ENCODE data around the gene MINPP1. TPM values are rescaled to one million over a fixed set of nuclear protein-coding genes. Genes with fewer than 3 reads are reported as not detected.

Gene MINPP1
- polyA plus RNA-seq, 1 experiment: 7.7 TPM

DNA sequence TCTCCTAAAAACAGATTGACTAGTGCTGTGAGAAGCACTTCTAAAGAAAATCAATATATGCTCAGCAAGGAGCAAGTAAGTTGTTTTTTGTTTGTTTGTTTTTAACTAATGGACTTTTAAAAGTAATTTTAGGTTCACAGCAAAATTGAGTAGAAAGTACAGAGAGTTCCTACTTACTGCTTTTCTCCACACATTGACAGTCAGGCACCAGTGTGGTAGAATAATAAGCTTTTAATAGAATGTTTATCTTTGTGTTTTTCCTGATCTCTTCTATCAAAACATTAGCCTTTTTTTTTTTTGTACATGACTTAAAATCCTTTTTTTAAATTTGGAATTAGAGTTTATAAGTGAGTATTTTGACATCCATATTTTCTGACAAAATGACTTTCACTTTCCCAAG is 28.0 kb downstream of the MINPP1 start:
- Histone ChIP-seq H3K36me3 (ENCODE audit: control insufficient read depth, insufficient read depth, low read length) (no peaks in the 10 kb centered on the region), H3K27me3 (ENCODE audit: control insufficient read depth, insufficient read depth, low read length) (no peaks in the 10 kb centered on the region), H3K4me3 (ENCODE audit: low read depth, low read length) (no peak overlapping the region)
- POLR2A ChIA-PET: no interaction called here
- TF ChIP-seq, protein P1, sequence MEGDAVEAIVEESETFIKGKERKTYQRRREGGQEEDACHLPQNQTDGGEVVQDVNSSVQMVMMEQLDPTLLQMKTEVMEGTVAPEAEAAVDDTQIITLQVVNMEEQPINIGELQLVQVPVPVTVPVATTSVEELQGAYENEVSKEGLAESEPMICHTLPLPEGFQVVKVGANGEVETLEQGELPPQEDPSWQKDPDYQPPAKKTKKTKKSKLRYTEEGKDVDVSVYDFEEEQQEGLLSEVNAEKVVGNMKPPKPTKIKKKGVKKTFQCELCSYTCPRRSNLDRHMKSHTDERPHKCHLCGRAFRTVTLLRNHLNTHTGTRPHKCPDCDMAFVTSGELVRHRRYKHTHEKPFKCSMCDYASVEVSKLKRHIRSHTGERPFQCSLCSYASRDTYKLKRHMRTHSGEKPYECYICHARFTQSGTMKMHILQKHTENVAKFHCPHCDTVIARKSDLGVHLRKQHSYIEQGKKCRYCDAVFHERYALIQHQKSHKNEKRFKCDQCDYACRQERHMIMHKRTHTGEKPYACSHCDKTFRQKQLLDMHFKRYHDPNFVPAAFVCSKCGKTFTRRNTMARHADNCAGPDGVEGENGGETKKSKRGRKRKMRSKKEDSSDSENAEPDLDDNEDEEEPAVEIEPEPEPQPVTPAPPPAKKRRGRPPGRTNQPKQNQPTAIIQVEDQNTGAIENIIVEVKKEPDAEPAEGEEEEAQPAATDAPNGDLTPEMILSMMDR (IDR thresholded peaks at IDR 0.05; ENCODE audit: insufficient read depth, low read depth, low read length): no peak
- CTCF ChIA-PET: interaction anchor here (0.6 to 1.7 kb wide), 12 partner anchors 12 to 241 kb away, joined by 3 to 8 read pairs (median 3); partner anchors contain the start of gene MINPP1
- DNase-seq (ENCODE audit: low read depth): no peak

DNA sequence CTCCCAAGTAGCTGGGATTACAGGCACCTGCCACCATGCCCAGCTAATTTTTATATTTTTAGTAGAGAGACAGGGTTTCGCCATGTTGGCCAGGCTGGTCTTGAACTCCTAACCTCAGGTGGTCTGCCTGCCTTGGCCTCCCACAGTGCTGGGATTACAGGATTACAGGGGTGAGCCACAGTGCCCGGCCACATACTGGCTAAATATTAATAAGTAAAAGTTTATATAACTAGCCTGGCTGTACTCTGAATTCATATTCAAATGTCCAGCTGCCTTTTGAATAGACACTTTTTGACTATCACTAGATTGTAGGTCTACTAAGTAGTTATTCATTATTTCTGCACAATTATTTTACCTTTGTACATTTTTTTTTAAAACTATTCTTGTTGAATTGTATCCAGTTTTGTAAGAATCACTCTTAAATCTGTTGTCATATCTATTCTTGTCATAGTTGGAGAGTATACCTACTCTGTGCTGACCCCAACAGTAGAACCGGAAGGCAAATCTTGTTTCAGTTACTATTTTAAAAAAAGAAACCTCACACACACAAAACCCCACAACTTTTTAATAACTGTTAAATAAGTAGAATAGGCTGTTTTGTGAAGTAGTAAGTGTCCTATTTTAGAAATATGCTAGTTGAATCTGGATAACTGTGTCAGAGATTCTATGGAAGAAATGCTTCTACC is 29.6 kb downstream of the MINPP1 start:
- CTCF ChIA-PET: interaction anchor here (0.6 to 1.7 kb wide), 7 partner anchors 10 to 706 kb away, joined by 3 to 9 read pairs (median 6); no protein-coding TSS in a partner anchor
- Histone ChIP-seq H3K36me3 (ENCODE audit: control insufficient read depth, insufficient read depth, low read length) (no peaks in the 10 kb centered on the region), H3K27me3 (ENCODE audit: control insufficient read depth, insufficient read depth, low read length) (no peaks in the 10 kb centered on the region), H3K4me3 (ENCODE audit: low read depth, low read length) (no peak overlapping the region)
- DNase-seq (ENCODE audit: low read depth): no peak
- TF ChIP-seq, protein P1 (IDR thresholded peaks at IDR 0.05; ENCODE audit: insufficient read depth, low read depth, low read length): no peak
- POLR2A ChIA-PET: no interaction called here

DNA sequence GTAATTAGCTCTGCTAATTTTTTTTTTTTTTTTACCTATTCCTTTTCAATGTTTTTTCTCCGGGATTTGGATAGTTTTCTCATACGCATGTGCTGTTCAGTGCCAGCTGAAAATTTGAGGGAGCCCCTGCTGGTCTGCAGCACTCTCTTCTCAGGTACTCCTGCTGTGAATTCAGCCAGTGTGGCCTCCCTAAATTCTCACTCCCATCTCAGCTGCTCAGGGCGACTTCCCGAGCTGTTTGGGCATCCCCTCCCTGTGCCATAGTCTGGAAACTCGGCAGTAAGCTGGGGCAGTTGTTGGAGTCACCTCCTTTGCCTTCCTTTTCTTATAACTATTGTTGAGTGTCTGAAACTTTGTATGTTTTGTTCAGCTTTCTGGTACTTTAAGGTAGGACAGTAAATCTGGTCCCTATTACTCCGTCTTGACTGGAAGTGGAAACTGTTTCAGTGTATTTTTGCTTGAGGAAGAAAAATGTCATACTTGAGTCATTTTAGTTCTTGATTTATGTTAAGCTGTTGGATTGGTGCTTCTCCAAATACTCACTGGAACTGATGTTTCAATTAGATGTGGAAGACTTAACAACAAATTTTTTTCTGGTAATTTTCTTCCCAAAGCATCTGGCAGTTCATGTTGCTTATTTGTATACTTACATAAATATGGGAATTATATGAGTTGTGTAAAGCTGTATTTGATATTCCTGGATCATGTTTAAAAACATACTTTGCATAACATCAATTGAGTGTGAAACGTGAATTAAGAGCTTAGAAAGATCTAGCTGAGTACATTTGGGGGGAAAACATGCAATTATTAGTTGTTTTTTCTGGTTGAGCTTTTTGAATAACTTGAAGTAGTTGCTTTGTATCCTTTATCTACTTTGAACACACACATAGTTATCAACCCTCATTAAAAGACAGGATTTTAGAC is 33.7 kb downstream of the MINPP1 start:
- ChIA-PET CTCF (interaction anchor here (0.6 to 1.2 kb wide), 9 partner anchors 8 to 826 kb away, joined by 3 to 4 read pairs (median 3); no protein-coding TSS in a partner anchor), POLR2A (no interaction called here)
- Histone ChIP-seq H3K27me3 (ENCODE audit: control insufficient read depth, insufficient read depth, low read length) (no peaks in the 10 kb centered on the region), H3K4me3 (ENCODE audit: low read depth, low read length) (no peak overlapping the region), H3K36me3 (ENCODE audit: control insufficient read depth, insufficient read depth, low read length) (no peaks in the 10 kb centered on the region)
- TF ChIP-seq, protein P1 (IDR thresholded peaks at IDR 0.05; ENCODE audit: insufficient read depth, low read depth, low read length): no peak
- no peak for DNase-seq (ENCODE audit: low read depth)

GRCh38 chr10:87541114-87541513 is 36.4 kb downstream of the MINPP1 start:
- Histone ChIP-seq H3K27me3 (ENCODE audit: control insufficient read depth, insufficient read depth, low read length) (no peaks in the 10 kb centered on the region), H3K4me3 (ENCODE audit: low read depth, low read length) (no peak overlapping the region), H3K36me3 (ENCODE audit: control insufficient read depth, insufficient read depth, low read length) (no peaks in the 10 kb centered on the region)
- TF ChIP-seq, protein P1 (IDR thresholded peaks at IDR 0.05; ENCODE audit: insufficient read depth, low read depth, low read length): no peak
- CTCF ChIA-PET: interaction anchor here (2.2 kb wide), 1 partner anchor 116 kb away, joined by 6 read pairs; no protein-coding TSS in a partner anchor
- DNase-seq (ENCODE audit: low read depth): no peak
- POLR2A ChIA-PET: no interaction called here

DNA sequence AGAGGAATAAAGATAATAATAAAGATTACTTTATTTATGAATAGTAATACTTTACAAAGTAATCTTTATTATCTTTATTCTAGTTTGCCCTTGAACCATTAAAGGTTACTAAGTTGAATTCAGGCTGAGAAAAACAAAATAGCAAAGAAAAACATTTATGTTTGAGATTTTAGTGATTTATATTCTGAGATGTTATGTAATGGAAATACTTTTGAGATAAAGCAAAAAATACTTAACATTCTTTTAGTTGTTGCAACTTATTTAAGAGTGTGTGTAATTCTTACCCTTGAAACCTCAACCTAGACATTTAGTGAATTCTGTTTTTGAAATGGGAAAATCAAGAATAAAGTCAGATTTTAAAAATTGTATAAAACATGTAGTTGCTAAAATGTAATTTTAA is 40.0 kb downstream of the MINPP1 start:
- H3K36me3 ChIP-seq (ENCODE audit: control insufficient read depth, insufficient read depth, low read length): no peaks in the 10 kb centered on the region
- DNase-seq (ENCODE audit: low read depth): no peak
- TF ChIP-seq, protein P1 (IDR thresholded peaks at IDR 0.05; ENCODE audit: insufficient read depth, low read depth, low read length): no peak
- ChIA-PET CTCF (interaction anchor here (1.6 kb wide), 1 partner anchor 11 kb away, joined by 6 read pairs; no protein-coding TSS in a partner anchor), POLR2A (no interaction called here)
- H3K4me3 ChIP-seq (ENCODE audit: low read depth, low read length): no peak overlapping the region
- no peaks in the 10 kb centered on the region for H3K27me3 ChIP-seq (ENCODE audit: control insufficient read depth, insufficient read depth, low read length)
